Fibroblast of pulmonary artery (primary cell): ENCODE measurements around the gene GLOD5.

Experiments used
- DNase-seq: peaks from one replicate; pipeline ENCODE4 v3.0.0-alpha.2; 2010; ENCODE audit warnings: low read depth
- H3K4me3 ChIP-seq: replicated peaks from 2 replicates; pipeline ENCODE4 v1.5.1; 2011; ENCODE audit warnings: low read depth, mild to moderate bottlenecking, control low read depth, low read length, moderate library complexity
- TF ChIP-seq, protein P1 (sequence below): IDR thresholded peaks from 2 replicates; pipeline ENCODE4 v1.5.1; 2011; ENCODE audit warnings: mild to moderate bottlenecking, control low read depth, low read length, inconsistent platforms; ENCODE audit errors: missing control alignments

The GLOD5 gene

GRCh38 chrX:48792219-48792618 lies 30.7 kb downstream of the GLOD5 start:
- TF ChIP-seq, protein P1, sequence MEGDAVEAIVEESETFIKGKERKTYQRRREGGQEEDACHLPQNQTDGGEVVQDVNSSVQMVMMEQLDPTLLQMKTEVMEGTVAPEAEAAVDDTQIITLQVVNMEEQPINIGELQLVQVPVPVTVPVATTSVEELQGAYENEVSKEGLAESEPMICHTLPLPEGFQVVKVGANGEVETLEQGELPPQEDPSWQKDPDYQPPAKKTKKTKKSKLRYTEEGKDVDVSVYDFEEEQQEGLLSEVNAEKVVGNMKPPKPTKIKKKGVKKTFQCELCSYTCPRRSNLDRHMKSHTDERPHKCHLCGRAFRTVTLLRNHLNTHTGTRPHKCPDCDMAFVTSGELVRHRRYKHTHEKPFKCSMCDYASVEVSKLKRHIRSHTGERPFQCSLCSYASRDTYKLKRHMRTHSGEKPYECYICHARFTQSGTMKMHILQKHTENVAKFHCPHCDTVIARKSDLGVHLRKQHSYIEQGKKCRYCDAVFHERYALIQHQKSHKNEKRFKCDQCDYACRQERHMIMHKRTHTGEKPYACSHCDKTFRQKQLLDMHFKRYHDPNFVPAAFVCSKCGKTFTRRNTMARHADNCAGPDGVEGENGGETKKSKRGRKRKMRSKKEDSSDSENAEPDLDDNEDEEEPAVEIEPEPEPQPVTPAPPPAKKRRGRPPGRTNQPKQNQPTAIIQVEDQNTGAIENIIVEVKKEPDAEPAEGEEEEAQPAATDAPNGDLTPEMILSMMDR, result no peak
- DNase-seq, result no peak

GRCh38 chrX:48793935-48794334 lies 32.4 kb downstream of the GLOD5 start:
- H3K4me3 ChIP-seq, result no peak overlapping the region
- TF ChIP-seq, protein P1, result no peak
- DNase-seq, result no peak

More at GRCh38 chrX:48792219-48792618, 30.7 kb downstream of the GLOD5 start:
- H3K4me3 ChIP-seq, result no peak overlapping the region

- no peak for DNase-seq
- TF ChIP-seq, protein P1, result no peak
- H3K4me3 ChIP-seq, result no peak overlapping the region
Measured at GRCh38 chrX:48794340-48794910, 32.9 kb downstream of the GLOD5 start.

DNA sequence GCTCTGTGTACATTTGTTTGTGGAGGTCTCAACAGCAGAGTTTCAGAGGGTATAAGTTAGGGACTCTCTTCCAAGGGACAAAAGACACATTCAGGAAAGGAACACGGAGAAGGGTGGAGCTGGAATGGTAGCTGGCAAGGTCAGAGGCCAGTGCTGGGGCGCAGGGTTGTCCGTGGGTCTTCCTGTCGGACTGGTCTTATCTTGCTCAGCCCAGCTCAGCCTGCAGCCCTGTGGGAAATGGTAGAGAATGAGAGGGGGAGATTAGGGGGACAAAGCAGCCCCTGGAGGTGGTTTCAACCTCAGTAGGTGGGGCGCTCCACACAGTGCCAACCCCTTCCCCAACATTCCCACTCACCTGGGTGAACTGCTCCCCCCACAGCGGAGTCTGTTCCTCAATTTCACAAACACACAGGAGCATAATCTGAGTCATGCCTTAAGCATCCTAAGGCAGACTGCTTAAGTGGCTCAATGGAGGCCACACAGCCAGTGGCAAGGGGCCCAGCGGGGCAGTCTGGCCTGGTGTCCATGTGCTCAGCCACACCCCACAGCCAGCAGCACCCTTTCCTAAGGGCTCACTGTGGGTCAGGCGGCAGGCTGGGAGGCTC lies 33.5 kb downstream of the GLOD5 start:
- DNase-seq, result peak; percentile 54
- TF ChIP-seq, protein P1, result no peak
- no peak overlapping the region for H3K4me3 ChIP-seq

DNA sequence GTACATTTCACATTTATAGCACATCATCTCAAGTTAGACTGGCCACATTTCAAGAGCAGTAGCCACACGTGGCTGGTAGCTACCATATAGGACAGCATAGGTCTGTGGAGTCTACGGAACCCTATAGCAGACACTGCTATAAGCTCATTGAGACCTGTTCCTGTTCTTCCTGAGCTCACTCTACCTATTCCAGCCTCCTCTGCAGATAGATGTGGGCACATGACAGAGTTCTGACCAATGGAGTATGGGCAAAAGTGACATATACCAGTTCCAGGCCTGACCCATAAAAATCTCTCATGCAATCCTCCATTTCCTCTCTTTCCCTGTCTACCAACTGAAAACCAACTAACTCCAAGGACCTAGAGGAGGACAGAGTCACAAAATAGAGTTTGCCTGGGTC lies 36.8 kb downstream of the GLOD5 start:
- no peak for DNase-seq
- TF ChIP-seq, protein P1, result no peak
- H3K4me3 ChIP-seq, result no peak overlapping the region

- TF ChIP-seq, protein P1, result no peak
- H3K4me3 ChIP-seq, result peak overlapping the region; percentile 70
- no peak for DNase-seq
Measured at GRCh38 chrX:48800574-48801279, 39.2 kb downstream of the GLOD5 start.
